Panc1 (cell line): ENCODE results near the gene SPEM3. TPM values are rescaled to one million over a fixed set of nuclear protein-coding genes. Genes with fewer than 3 reads are reported as not detected.

Experiments
- ATAC-seq: fragments of 200-7000 bp; cut with Tn5 transposase; 2 replicates; pipeline ENCODE4 v1.9.1; 2020; ENCODE audit warnings: mild to moderate bottlenecking, moderate library complexity
- BruUV-seq: library from RNA; stranded (reverse); fragments of 400-500 nt; replicated peaks from 2 replicates; lab custom pipeline; 2021; lab: Mats Ljungman, UMichigan
- CTCF ChIA-PET: fragments of 300-600 bp; sonication (Branson Sonifier 250); formaldehyde crosslinking; loops from one replicate; lab custom pipeline; 2022; ENCODE audit warnings: antibody characterized with exemption; lab: Charles Lee
- POLR2A ChIA-PET: fragments of 300-600 bp; sonication (Branson Sonifier 250); formaldehyde crosslinking; loops from one replicate; lab custom pipeline; 2022; ENCODE audit warnings: antibody characterized with exemption; lab: Charles Lee
- DNase-seq: peaks from one replicate; pipeline ENCODE4 v3.0.0-alpha.2; 2010; ENCODE audit warnings: low read depth, low spot score
- H3K27ac ChIP-seq: 2 replicates; pipeline ENCODE4 v1.5.1; 2011; ENCODE audit warnings: mild to moderate bottlenecking, low read length, inconsistent platforms
- H3K27me3 ChIP-seq: fragments of 200-500 bp; sonication (Bioruptor generic); 2 replicates; pipeline ENCODE4 v1.6.0; 2014; ENCODE audit warnings: low read length, inconsistent platforms; ENCODE audit not compliant: control insufficient read depth, insufficient read depth
- H3K36me3 ChIP-seq: fragments of 200-500 bp; sonication (Bioruptor generic); 2 replicates; pipeline ENCODE4 v1.5.1; 2014; ENCODE audit warnings: inconsistent platforms, mild to moderate bottlenecking, low read length, moderate library complexity; ENCODE audit not compliant: control insufficient read depth, insufficient read depth
- H3K4me1 ChIP-seq: 2 replicates; pipeline ENCODE4 v1.5.1; 2011; ENCODE audit warnings: inconsistent platforms, mild to moderate bottlenecking, low read length, moderate library complexity; ENCODE audit not compliant: control insufficient read depth, insufficient read depth
- H3K4me3 ChIP-seq, 2 experiments: 2 replicates each; pipeline ENCODE4 v1.5.1; 2011 to 2012; ENCODE audit warnings: low read depth in 2 of 2, low read length in 2 of 2, mild to moderate bottlenecking in 2 of 2, inconsistent platforms in 1 of 2, moderate library complexity in 1 of 2
- H3K9me3 ChIP-seq: fragments of 200-500 bp; sonication (Bioruptor generic); 2 replicates; pipeline ENCODE4 v1.5.1; 2014; ENCODE audit warnings: low read depth, mild to moderate bottlenecking, inconsistent platforms, low read length, moderate library complexity; ENCODE audit not compliant: control insufficient read depth, insufficient read depth
- CTCF ChIP-seq: fragments of 450-650 bp; IDR thresholded peaks from 2 replicates; pipeline ENCODE4 v1.5.1; 2017; ENCODE audit warnings: mild to moderate bottlenecking
- POLR2AphosphoS5 ChIP-seq: IDR thresholded peaks from 2 replicates; pipeline ENCODE4 v1.6.1; 2012; ENCODE audit warnings: mild to moderate bottlenecking, low read depth, low read length, moderate library complexity
- REST ChIP-seq, 2 experiments: IDR thresholded peaks; 2 replicates each; pipeline ENCODE4 v1.6.1; 2011 to 2012; ENCODE audit warnings: low read depth in 2 of 2, control low read depth in 1 of 2, low read length in 1 of 2, mild to moderate bottlenecking in 1 of 2, moderate library complexity in 1 of 2; ENCODE audit not compliant: insufficient read depth in 1 of 2
- SIN3A ChIP-seq: IDR thresholded peaks from 2 replicates; pipeline ENCODE4 v1.6.1; 2012; ENCODE audit warnings: low read depth, mild to moderate bottlenecking, low read length, moderate library complexity, borderline replicate concordance; ENCODE audit not compliant: insufficient read depth
- TCF7L2 ChIP-seq: IDR thresholded peaks from 2 replicates; pipeline ENCODE4 v1.6.1; 2011; ENCODE audit warnings: mild to moderate bottlenecking, low read depth, low read length, inconsistent platforms
- in situ Hi-C: cut with HindIII; loops from 2 replicates; pipeline ENCODE4 v1.10.0; 2016; ENCODE audit warnings: low sequenced_read_pairs, low pct_unique_long_range_greater_than_20kb
- intact Hi-C: fragments of 100-400 bp; cut with micrococcal nuclease; formaldehyde crosslinking; loops from one replicate; pipeline ENCODE4 v1.10.0; 2022; ENCODE audit not compliant: unreplicated experiment
- total RNA-seq: library from RNA; stranded (reverse); gene quantifications from one replicate; pipeline ENCODE4 v1.2.1, GENCODE V29; 2021; ENCODE audit not compliant: unreplicated experiment

The SPEM3 gene
- total RNA-seq, 1 experiment from 2014 or later = not detected

DNA sequence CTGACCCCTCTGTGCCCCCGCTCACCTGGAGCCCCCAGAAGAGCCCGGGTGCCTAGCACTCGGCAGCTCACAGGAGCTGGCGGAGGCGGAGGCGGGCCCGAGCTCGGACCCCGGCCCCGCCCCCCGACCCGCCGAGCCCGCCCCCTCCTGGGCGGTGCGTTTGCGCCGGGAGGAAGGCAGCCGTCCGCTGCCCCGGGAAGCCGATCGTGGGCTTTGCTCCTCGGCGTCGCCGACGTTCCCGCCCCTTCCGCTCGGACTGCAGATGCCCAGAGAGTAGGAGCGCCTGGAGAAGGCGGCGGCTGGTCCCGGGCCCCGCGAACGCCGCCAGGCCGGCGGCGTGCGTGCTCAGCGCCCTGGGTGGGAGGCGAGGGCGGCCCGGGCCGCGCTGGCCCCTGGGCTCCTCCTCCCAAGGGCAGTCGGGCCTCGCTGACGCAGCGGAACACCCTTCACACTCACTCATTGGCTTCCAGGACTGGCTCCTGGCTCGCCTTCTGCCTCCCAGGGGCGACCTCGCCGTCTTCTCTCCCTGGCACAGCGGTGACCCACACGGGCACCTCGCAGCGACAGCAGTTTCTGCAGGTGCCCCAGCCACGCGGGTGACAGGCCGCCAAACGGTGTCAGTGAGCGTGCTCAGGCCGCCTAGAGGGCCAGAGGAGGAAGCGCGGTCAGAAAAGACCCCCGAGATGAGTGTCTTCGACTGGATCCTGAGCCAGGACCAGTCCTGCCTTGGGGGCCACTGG is 34.0 kb upstream of the SPEM3 start, which contains the start of gene PLSCR3:
Gene PLSCR3, minus strand, starts transcription at position 74 of the 740 bp plus-strand sequence. CDS start 415 bp downstream, outside the sequence.
- H3K27me3 ChIP-seq = no peaks in the 10 kb centered on the region
- ChIA-PET CTCF (interaction anchor here (0.7 kb wide), 1 partner anchor 39 kb away, joined by 4 read pairs; no protein-coding TSS in a partner anchor), POLR2A (interaction anchor here (0.6 kb wide), 1 partner anchor 12 kb away, joined by 3 read pairs; no protein-coding TSS in a partner anchor)
- TF ChIP-seq POLR2AphosphoS5 = peak; percentile 69
- TF ChIP-seq CTCF = no peak; the same call in 1 of the 2 replicates
- TF ChIP-seq TCF7L2 = no peak
- 0 out of 2 replicates have a peak, but pooled peaks have one; percentile 42 for TF ChIP-seq SIN3A
- TF ChIP-seq REST (IDR thresholded peaks at IDR 0.05; ENCODE audit: insufficient read depth in 1 of 2, low read depth in 2 of 2, low read length in 1 of 2) = no peak
- in situ Hi-C loops (no loop called here), intact Hi-C loops (no loop called here)
- no TSS peak for BruUV-seq
- H3K36me3 ChIP-seq = no peaks in the 10 kb centered on the region
- peak; percentile 92 for ATAC-seq
- H3K27ac ChIP-seq = peak within 1 kb of the TSS; percentile 77
- no peak for DNase-seq
- no peaks in the 10 kb centered on the region for H3K4me1 ChIP-seq
- peak within 1 kb of the TSS; percentile 71 to 82 for H3K4me3 ChIP-seq
- H3K9me3 ChIP-seq = no peaks in the 10 kb centered on the region

DNA sequence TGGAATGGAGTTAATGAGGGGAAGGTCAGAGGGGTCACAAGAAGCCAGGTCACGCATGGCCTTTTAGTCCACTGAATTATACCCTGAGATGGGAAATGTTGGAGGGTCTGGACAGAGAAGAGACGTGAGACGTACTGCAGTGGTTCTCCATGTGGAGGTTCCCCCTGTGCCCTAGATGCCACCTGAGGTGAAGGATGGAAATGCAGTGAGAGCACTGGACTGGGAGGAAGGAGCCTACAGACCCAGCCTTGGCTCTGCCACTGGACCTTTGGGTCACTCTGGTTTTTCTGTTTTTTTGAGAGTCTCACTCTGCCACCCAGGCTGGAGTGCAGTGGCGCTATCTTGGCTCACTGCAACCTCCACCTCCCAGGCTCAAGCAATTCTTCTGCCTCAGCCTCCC is 32.5 kb upstream of the SPEM3 start:
- Histone ChIP-seq H3K27me3 (no peaks in the 10 kb centered on the region), H3K4me1 (no peaks in the 10 kb centered on the region), H3K9me3 (no peaks in the 10 kb centered on the region), H3K4me3 (no peak overlapping the region), H3K36me3 (no peaks in the 10 kb centered on the region), H3K27ac (no peak overlapping the region)
- no peak for TF ChIP-seq REST (IDR thresholded peaks at IDR 0.05; ENCODE audit: insufficient read depth in 1 of 2, low read depth in 2 of 2, low read length in 1 of 2)
- TF ChIP-seq SIN3A = no peak
- no peak for TF ChIP-seq TCF7L2
- no peak for TF ChIP-seq POLR2AphosphoS5
- TF ChIP-seq CTCF = no peak
- intact Hi-C loops (no loop called here), in situ Hi-C loops (no loop called here)
- DNase-seq (no peak), ATAC-seq (no peak)
- no TSS peak for BruUV-seq
- ChIA-PET CTCF (no interaction called here), POLR2A (no interaction called here)
